Measurements from ENCODE around the gene FGD4.

DNA sequence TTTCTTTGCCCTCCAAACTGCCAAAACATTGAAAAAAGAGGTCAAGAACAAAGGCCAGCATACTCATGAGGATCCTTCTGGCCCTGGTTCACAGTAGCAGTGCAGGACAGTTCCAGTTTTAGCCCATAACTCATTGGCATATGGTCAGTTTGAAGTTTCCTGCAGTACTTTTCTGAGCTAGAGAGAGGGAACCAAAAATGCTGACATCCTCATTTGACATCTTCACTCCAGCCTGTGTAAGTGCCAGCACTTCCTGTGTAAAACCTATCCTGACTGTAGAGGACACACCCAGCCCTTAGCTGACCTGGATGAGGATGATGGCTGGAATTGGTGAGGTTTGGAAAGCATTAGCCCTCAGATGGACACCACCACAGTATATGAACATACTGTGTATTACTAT is 84.1 kb downstream of the FGD4 start:
- TF ChIP-seq TOX (CRISPR knock-in tag; IDR thresholded peaks at IDR 0.05; ENCODE audit: borderline replicate concordance): no peak
- TF ChIP-seq, protein P1, sequence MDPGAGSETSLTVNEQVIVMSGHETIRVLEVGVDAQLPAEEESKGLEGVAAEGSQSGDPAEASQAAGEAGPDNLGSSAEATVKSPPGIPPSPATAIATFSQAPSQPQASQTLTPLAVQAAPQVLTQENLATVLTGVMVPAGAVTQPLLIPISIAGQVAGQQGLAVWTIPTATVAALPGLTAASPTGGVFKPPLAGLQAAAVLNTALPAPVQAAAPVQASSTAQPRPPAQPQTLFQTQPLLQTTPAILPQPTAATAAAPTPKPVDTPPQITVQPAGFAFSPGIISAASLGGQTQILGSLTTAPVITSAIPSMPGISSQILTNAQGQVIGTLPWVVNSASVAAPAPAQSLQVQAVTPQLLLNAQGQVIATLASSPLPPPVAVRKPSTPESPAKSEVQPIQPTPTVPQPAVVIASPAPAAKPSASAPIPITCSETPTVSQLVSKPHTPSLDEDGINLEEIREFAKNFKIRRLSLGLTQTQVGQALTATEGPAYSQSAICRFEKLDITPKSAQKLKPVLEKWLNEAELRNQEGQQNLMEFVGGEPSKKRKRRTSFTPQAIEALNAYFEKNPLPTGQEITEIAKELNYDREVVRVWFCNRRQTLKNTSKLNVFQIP (CRISPR knock-in tag; IDR thresholded peaks at IDR 0.05; ENCODE audit: borderline replicate concordance, low read depth): no peak

All from SK-N-SH treated with all-trans-retinoic acid at 6 μM for 48 hours (cell line).